HEK293 (cell line): Measurements from ENCODE around the gene ENGASE.

ENCODE experiments used
- CTCF ChIA-PET: fragments of 350-600 bp; formaldehyde crosslinking; extraction: SDS; loops from one replicate; lab custom pipeline; 2021; ENCODE audit warnings: antibody characterized with exemption; lab: Yijun Ruan, JAX
- POLR2A ChIA-PET: fragments of 300-600 bp; formaldehyde crosslinking; extraction: SDS; loops from one replicate; lab custom pipeline; 2020; ENCODE audit warnings: antibody characterized with exemption, inconsistent platforms; lab: Yijun Ruan, JAX
- H3K27ac ChIP-seq: fragments of 200-500 bp; sonication (Bioruptor generic); 2 replicates; pipeline ENCODE4 v1.5.1; 2014; ENCODE audit warnings: low read depth, low read length, control low read depth, inconsistent platforms; ENCODE audit errors: extremely low read depth
- H3K36me3 ChIP-seq, 2 experiments: fragments of 200-500 bp in 1 of 2; sonication (Bioruptor generic) in 1 of 2; 1 replicate in 1 of 2; 2 replicates in 1 of 2; pipeline ENCODE4 v1.5.1; 2014 to 2017; ENCODE audit warnings: inconsistent platforms in 2 of 2, low read length in 2 of 2; ENCODE audit not compliant: control insufficient read depth in 2 of 2, insufficient read depth in 1 of 2
- H3K4me1 ChIP-seq: fragments of 200-500 bp; sonication (Bioruptor generic); 2 replicates; pipeline ENCODE4 v1.5.1; 2014; ENCODE audit warnings: mild to moderate bottlenecking, low read length, inconsistent platforms; ENCODE audit not compliant: control insufficient read depth, insufficient read depth
- H3K4me3 ChIP-seq: 2 replicates; pipeline ENCODE4 v1.5.1; 2011; ENCODE audit warnings: low read depth, mild to moderate bottlenecking, control low read depth, low read length, moderate library complexity
- H3K9me3 ChIP-seq: fragments of 200-500 bp; sonication (Bioruptor generic); 2 replicates; pipeline ENCODE4 v1.5.1; 2014; ENCODE audit warnings: low read depth, low read length, inconsistent platforms; ENCODE audit not compliant: control insufficient read depth, insufficient read depth
- GLIS2 ChIP-seq: fragments of 450-650 bp; formaldehyde crosslinking; IDR thresholded peaks from 2 replicates; pipeline ENCODE4 v1.5.1; 2016; ENCODE audit warnings: missing biosample characterization, missing genetic modification characterization
- HOXD13 ChIP-seq: sonication (generic); formaldehyde crosslinking; IDR thresholded peaks from 2 replicates; pipeline ENCODE4 v1.8.0; 2022; ENCODE audit warnings: missing genetic modification reagents, borderline replicate concordance
- IKZF3 ChIP-seq: fragments of 450-650 bp; IDR thresholded peaks from 2 replicates; pipeline ENCODE4 v1.5.0; 2018; ENCODE audit warnings: missing biosample characterization, mild to moderate bottlenecking, missing genetic modification characterization, moderate library complexity
- MYNN ChIP-seq: fragments of 450-650 bp; formaldehyde crosslinking; IDR thresholded peaks from 2 replicates; pipeline ENCODE4 v1.5.1; 2016; ENCODE audit warnings: missing biosample characterization, missing genetic modification characterization, borderline replicate concordance
- SCRT2 ChIP-seq: fragments of 450-650 bp; formaldehyde crosslinking; IDR thresholded peaks from 2 replicates; pipeline ENCODE4 v1.5.1; 2016; ENCODE audit warnings: missing biosample characterization, missing genetic modification characterization
- SP2 ChIP-seq: fragments of 450-650 bp; formaldehyde crosslinking; IDR thresholded peaks from 2 replicates; pipeline ENCODE4 v1.5.1; 2016; ENCODE audit warnings: missing biosample characterization, missing genetic modification characterization
- SP3 ChIP-seq: fragments of 450-650 bp; formaldehyde crosslinking; IDR thresholded peaks from 2 replicates; pipeline ENCODE4 v1.5.1; 2016; ENCODE audit warnings: missing biosample characterization, missing genetic modification characterization
- WT1 ChIP-seq: fragments of 450-650 bp; formaldehyde crosslinking; IDR thresholded peaks from 2 replicates; pipeline ENCODE4 v1.5.1; 2016; ENCODE audit warnings: missing biosample characterization, missing genetic modification characterization
- ZBTB20 ChIP-seq: fragments of 450-650 bp; formaldehyde crosslinking; IDR thresholded peaks from 2 replicates; pipeline ENCODE4 v1.5.1; 2016; ENCODE audit warnings: missing biosample characterization, missing genetic modification characterization
- ZEB2 ChIP-seq: fragments of 450-650 bp; formaldehyde crosslinking; IDR thresholded peaks from 2 replicates; pipeline ENCODE4 v1.5.1; 2016; ENCODE audit warnings: missing biosample characterization, missing genetic modification characterization
- ZNF121 ChIP-seq: fragments of 450-650 bp; formaldehyde crosslinking; IDR thresholded peaks from 2 replicates; pipeline ENCODE4 v1.5.1; 2016; ENCODE audit warnings: missing biosample characterization, missing genetic modification characterization
- ZNF214 ChIP-seq: fragments of 450-650 bp; formaldehyde crosslinking; IDR thresholded peaks from 2 replicates; pipeline ENCODE4 v1.5.1; 2017; ENCODE audit warnings: missing biosample characterization, mild to moderate bottlenecking, missing genetic modification characterization, borderline replicate concordance
- ZNF239 ChIP-seq: fragments of 450-650 bp; formaldehyde crosslinking; IDR thresholded peaks from 2 replicates; pipeline ENCODE4 v1.5.1; 2016; ENCODE audit warnings: missing biosample characterization, missing genetic modification characterization
- ZNF350 ChIP-seq: fragments of 450-650 bp; formaldehyde crosslinking; IDR thresholded peaks from 2 replicates; pipeline ENCODE4 v1.5.0; 2017; ENCODE audit warnings: missing biosample characterization, mild to moderate bottlenecking, missing genetic modification characterization
- ZNF501 ChIP-seq: fragments of 450-650 bp; formaldehyde crosslinking; IDR thresholded peaks from 2 replicates; pipeline ENCODE4 v1.5.1; 2016; ENCODE audit warnings: missing biosample characterization, missing genetic modification characterization
- ZNF510 ChIP-seq: fragments of 450-650 bp; formaldehyde crosslinking; IDR thresholded peaks from 2 replicates; pipeline ENCODE4 v1.5.1; 2018; ENCODE audit warnings: mild to moderate bottlenecking, missing genetic modification characterization, missing biosample characterization; ENCODE audit not compliant: insufficient replicate concordance
- ZNF549 ChIP-seq: fragments of 450-650 bp; IDR thresholded peaks from 2 replicates; pipeline ENCODE4 v1.5.1; 2018; ENCODE audit warnings: missing biosample characterization, missing genetic modification characterization, mild to moderate bottlenecking, inconsistent platforms, moderate library complexity
- ZNF654 ChIP-seq: fragments of 450-650 bp; formaldehyde crosslinking; IDR thresholded peaks from 2 replicates; pipeline ENCODE4 v1.5.1; 2016; ENCODE audit warnings: low read depth, missing biosample characterization, missing genetic modification characterization
- ZNF658 ChIP-seq: fragments of 450-650 bp; formaldehyde crosslinking; IDR thresholded peaks from 2 replicates; pipeline ENCODE4; 2016; ENCODE audit warnings: missing biosample characterization, missing genetic modification characterization
- ZNF660 ChIP-seq: fragments of 450-650 bp; IDR thresholded peaks from 2 replicates; pipeline ENCODE4 v1.5.1; 2018; ENCODE audit warnings: missing biosample characterization, mild to moderate bottlenecking, missing genetic modification characterization
- ZNF677 ChIP-seq: fragments of 450-650 bp; IDR thresholded peaks from 2 replicates; pipeline ENCODE4 v1.5.0; 2018; ENCODE audit warnings: missing biosample characterization, mild to moderate bottlenecking, missing genetic modification characterization, moderate library complexity
- ZNF701 ChIP-seq: fragments of 450-650 bp; formaldehyde crosslinking; IDR thresholded peaks from 2 replicates; pipeline ENCODE4 v1.5.1; 2016; ENCODE audit warnings: missing biosample characterization, missing genetic modification characterization
- ZNF76 ChIP-seq: fragments of 450-650 bp; formaldehyde crosslinking; IDR thresholded peaks from 2 replicates; pipeline ENCODE4; 2016; ENCODE audit warnings: low read depth, missing biosample characterization, missing genetic modification characterization, borderline replicate concordance
- ZNF830 ChIP-seq: fragments of 450-650 bp; IDR thresholded peaks from 2 replicates; pipeline ENCODE4 v1.5.0; 2018; ENCODE audit warnings: missing biosample characterization, missing genetic modification characterization, low read depth, mild to moderate bottlenecking, moderate library complexity
- TF ChIP-seq, protein P1 (sequence below): fragments of 450-650 bp; formaldehyde crosslinking; IDR thresholded peaks from 2 replicates; pipeline ENCODE4 v1.5.1; 2016; ENCODE audit warnings: missing biosample characterization, missing genetic modification characterization

ENGASE gene

DNA sequence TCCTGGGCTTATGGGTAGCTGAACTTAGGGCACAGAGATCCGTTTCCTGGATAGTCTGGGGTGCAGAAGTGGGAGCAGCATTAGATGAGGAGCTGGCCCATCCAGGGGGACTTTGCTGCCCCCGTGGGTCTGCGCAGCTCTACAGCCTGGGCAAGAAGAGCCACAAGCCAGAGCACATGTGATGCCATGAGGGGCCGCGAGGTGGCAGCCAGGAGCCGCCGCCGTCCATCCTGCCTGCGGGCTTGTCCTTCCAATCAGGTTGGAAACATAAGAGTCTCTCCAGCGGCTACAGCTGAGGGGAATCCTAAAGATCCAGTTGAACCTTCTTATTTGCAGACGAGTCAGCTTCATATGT is 28.8 kb upstream of the ENGASE start:
- ChIA-PET CTCF (interaction anchor here (0.5 to 3.4 kb wide), 45 partner anchors 10 to 695 kb away, joined by 3 to 122 read pairs (median 5); partner anchors contain the start of gene ENGASE), POLR2A (interaction anchor here (1.2 to 1.9 kb wide), 3 partner anchors 9 to 29 kb away, joined by 4 to 8 read pairs (median 5); partner anchors contain the start of gene ENGASE)
- no peaks in the 10 kb centered on the region for H3K9me3 ChIP-seq
- peaks cover 0 to 3% of the 10 kb centered on the region in 2 experiments; a peak in 1 of 3 replicates for H3K36me3 ChIP-seq
- no peak overlapping the region for H3K4me3 ChIP-seq
- H3K4me1 ChIP-seq: no peaks in the 10 kb centered on the region
- 0 out of 2 replicates have a peak, but pooled peaks have one; percentile 31 for TF ChIP-seq SCRT2
- no peak for TF ChIP-seq SP2 (tag by site-specific recombination)
- TF ChIP-seq WT1 (tag by site-specific recombination): no peak
- TF ChIP-seq IKZF3 (tag by site-specific recombination): peak; percentile 31; the same call in 1 of the 2 replicates
- TF ChIP-seq GLIS2: peak; percentile 43
- TF ChIP-seq, protein P1, sequence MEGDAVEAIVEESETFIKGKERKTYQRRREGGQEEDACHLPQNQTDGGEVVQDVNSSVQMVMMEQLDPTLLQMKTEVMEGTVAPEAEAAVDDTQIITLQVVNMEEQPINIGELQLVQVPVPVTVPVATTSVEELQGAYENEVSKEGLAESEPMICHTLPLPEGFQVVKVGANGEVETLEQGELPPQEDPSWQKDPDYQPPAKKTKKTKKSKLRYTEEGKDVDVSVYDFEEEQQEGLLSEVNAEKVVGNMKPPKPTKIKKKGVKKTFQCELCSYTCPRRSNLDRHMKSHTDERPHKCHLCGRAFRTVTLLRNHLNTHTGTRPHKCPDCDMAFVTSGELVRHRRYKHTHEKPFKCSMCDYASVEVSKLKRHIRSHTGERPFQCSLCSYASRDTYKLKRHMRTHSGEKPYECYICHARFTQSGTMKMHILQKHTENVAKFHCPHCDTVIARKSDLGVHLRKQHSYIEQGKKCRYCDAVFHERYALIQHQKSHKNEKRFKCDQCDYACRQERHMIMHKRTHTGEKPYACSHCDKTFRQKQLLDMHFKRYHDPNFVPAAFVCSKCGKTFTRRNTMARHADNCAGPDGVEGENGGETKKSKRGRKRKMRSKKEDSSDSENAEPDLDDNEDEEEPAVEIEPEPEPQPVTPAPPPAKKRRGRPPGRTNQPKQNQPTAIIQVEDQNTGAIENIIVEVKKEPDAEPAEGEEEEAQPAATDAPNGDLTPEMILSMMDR (tag by site-specific recombination): peak; percentile 91
- peak; percentile 69 for TF ChIP-seq ZNF654 (tag by site-specific recombination)
- no peak for TF ChIP-seq SP3 (tag by site-specific recombination)
- TF ChIP-seq ZNF239: no peak
- TF ChIP-seq MYNN (tag by site-specific recombination): 0 out of 2 replicates have a peak, but pooled peaks have one; percentile 37
- TF ChIP-seq, all 188 proteins: peak for 6
- no peak overlapping the region for H3K27ac ChIP-seq

DNA sequence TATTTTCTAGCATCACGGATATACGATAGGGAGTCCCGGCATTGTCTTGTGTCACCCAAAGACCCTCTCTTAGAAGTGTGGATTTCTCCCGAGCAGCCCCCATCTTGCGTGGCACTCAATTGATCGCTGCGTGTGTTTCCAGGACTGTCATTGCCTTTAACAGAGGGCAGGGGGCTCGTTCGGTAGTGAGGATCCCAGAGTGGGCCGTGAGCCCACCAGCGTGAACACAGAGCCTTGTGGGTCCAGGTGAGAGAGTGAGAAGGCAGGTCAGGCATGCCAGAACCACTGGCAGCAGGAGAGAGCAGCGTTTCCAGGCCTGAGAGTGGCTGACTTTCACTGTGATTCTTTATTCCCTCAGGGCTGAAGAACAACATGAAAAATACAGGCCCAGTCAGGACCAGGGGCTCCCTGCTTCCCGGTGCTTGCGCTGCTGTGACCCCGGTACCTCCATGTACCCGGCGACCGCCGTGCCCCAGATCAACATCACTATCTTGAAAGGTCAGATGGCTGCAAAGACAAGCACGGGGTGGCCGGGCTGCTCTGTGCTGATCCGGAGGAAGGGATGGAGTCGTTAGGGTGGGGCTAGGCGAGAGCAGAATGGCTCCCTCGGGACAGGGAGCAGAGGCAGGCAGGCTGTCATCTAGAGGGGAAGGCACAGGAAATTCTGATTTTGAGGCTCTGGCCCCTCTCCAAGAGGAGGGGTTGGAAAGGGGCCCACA is 28.3 kb upstream of the ENGASE start:
- Histone ChIP-seq H3K27ac (no peak overlapping the region), H3K36me3 (peaks cover 0 to 3% of the 10 kb centered on the region in 2 experiments; a peak in 1 of 3 replicates), H3K4me3 (no peak overlapping the region), H3K9me3 (no peaks in the 10 kb centered on the region), H3K4me1 (no peaks in the 10 kb centered on the region)
- CTCF ChIA-PET: interaction anchor here (0.6 to 3.4 kb wide), 37 partner anchors 10 to 695 kb away, joined by 3 to 122 read pairs (median 6); partner anchors contain the start of gene ENGASE
- TF ChIP-seq ZNF549 (tag by site-specific recombination) (no peak), ZNF76 (tag by site-specific recombination) (no peak), ZNF701 (tag by site-specific recombination) (no peak), ZNF121 (tag by site-specific recombination) (no peak), ZNF660 (tag by site-specific recombination) (no peak), ZNF510 (tag by site-specific recombination) (no peak), HOXD13 (CRISPR knock-in tag) (no peak), ZEB2 (no peak), ZNF214 (tag by site-specific recombination) (no peak), SP2 (tag by site-specific recombination) (no peak), ZBTB20 (tag by site-specific recombination) (no peak), ZNF654 (tag by site-specific recombination) (no peak), ZNF830 (no peak), ZNF658 (tag by site-specific recombination) (no peak), ZNF350 (tag by site-specific recombination) (no peak), ZNF677 (tag by site-specific recombination) (no peak), ZNF501 (tag by site-specific recombination) (no peak)
- POLR2A ChIA-PET: interaction anchor here (1.2 to 1.7 kb wide), 2 partner anchors 20 to 28 kb away, joined by 5 to 8 read pairs; partner anchors contain the start of gene ENGASE
